ENCODE results near the gene MPG. TPM values are rescaled to one million over a fixed set of nuclear protein-coding genes. Genes with fewer than 3 reads are reported as not detected.
A peak's percentile ranks its signal among the peaks of the same experiment; 100 is the strongest.

The MPG gene
- total and polyA plus RNA-seq, 10 of the 15 experiments (the other 5 are each of a cell fraction or from before 2014, with no cell fraction given) = 0.32 to 193 (median 55.7) TPM

DNA sequence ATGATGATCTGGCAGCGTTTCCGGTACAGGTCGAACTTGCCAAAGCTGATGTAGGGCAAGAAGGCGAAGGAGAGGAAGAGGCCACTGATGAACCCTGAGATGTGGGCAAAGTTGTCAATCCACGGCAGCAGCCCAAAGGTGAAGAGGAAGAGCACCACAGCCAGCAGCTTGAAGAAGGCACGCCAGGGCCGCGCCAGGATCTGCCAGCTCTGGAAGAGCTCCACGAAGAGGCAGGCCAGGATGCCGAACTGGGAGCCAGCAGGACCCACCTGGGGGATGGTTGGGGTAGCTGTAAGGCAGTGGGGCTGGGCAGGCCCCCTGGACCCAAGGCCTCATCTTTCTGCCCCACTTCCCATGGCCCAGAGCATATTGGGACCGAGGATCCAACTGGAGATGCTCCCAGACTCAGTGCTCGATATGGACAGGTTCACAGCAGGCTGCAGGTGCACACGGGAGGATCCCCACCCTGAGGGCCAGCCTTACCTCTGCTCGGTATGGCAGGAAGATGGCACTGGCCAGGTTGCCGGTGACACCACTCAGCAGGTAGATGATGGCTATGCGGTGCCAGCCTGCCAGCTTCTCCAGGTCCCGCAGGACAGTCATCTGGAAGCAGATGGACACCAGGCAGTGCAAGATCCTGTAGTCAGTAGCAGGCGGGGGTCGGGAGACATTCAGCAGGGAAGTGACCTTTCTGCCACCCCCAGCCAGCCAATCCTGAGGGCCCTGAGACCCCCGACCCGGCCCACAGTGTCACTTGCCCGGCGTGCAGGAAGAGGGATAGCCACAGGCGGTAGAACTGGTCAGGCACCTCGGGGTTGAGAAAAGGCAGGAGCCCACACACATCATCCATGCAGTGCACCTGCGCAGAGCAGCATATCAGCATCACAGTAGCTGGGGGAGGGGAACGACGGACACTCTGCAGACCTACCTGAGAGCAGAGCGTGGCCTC is 19.3 kb upstream of the MPG start (continued):
- no peak for TF ChIP-seq ZNF24 (IDR thresholded peaks at IDR 0.05)

- H4K20me1 ChIP-seq (ENCODE audit: control insufficient read depth, insufficient read depth) = no peaks in the 10 kb centered on the region
- ChIA-PET POLR2A (interaction anchor here (1.2 kb wide), 1 partner anchor 13 kb away, joined by 3 read pairs; the partner anchor contains the start of gene RHBDF1), SMC1A (ENCODE audit: uncharacterized antibody, unreplicated experiment) (no interaction called here), RAD21 (ENCODE audit: unreplicated experiment) (no interaction called here), CTCF (interaction anchor here (2.0 to 4.0 kb wide), 2 partner anchors 37 kb away, joined by 12 to 16 read pairs; no protein-coding TSS in a partner anchor)
- H3K4me1 ChIP-seq (ENCODE audit: control insufficient read depth, insufficient read depth, low read length) = no peaks in the 10 kb centered on the region
- H3K27ac ChIP-seq (ENCODE audit: control insufficient read depth, insufficient read depth) = no peak overlapping the region
- TF ChIP-seq POLR2A (IDR thresholded peaks at IDR 0.05; ENCODE audit: low read depth, low read length) (0 out of 2 replicates have a peak, but pooled peaks have one; percentile 12), PAX8 (IDR thresholded peaks at IDR 0.05) (no peak), SPI1 (IDR thresholded peaks at IDR 0.05; ENCODE audit: borderline replicate concordance, insufficient read depth, low read depth, low read length) (no peak), MXI1 (IDR thresholded peaks at IDR 0.05; ENCODE audit: low read depth, low read length) (no peak), LARP7 (IDR thresholded peaks at IDR 0.05) (no peak)
- TF ChIP-seq, protein P1, sequence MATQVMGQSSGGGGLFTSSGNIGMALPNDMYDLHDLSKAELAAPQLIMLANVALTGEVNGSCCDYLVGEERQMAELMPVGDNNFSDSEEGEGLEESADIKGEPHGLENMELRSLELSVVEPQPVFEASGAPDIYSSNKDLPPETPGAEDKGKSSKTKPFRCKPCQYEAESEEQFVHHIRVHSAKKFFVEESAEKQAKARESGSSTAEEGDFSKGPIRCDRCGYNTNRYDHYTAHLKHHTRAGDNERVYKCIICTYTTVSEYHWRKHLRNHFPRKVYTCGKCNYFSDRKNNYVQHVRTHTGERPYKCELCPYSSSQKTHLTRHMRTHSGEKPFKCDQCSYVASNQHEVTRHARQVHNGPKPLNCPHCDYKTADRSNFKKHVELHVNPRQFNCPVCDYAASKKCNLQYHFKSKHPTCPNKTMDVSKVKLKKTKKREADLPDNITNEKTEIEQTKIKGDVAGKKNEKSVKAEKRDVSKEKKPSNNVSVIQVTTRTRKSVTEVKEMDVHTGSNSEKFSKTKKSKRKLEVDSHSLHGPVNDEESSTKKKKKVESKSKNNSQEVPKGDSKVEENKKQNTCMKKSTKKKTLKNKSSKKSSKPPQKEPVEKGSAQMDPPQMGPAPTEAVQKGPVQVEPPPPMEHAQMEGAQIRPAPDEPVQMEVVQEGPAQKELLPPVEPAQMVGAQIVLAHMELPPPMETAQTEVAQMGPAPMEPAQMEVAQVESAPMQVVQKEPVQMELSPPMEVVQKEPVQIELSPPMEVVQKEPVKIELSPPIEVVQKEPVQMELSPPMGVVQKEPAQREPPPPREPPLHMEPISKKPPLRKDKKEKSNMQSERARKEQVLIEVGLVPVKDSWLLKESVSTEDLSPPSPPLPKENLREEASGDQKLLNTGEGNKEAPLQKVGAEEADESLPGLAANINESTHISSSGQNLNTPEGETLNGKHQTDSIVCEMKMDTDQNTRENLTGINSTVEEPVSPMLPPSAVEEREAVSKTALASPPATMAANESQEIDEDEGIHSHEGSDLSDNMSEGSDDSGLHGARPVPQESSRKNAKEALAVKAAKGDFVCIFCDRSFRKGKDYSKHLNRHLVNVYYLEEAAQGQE (IDR thresholded peaks at IDR 0.05; ENCODE audit: low read depth, low read length) = no peak
- no peak overlapping the region for H3K9ac ChIP-seq (ENCODE audit: control insufficient read depth, insufficient read depth, low read length)
- DNase-seq (ENCODE audit: low read depth, low spot score) (no peak), ATAC-seq (no peak), FAIRE-seq (no peak)
- WGBS (ENCODE audit: insufficient coverage, insufficient replicate concordance, low lambda C conversion rate, missing lambda C conversion rate) = 82% methylated on average over 14 of the region's 14 CpGs
- no TSS peak for BruUV-seq (replicated peaks)
- peaks cover 5% of the 10 kb centered on the region for H3K79me2 ChIP-seq (ENCODE audit: control insufficient read depth, insufficient read depth, low read length)
- H3K4me3 ChIP-seq = no peak overlapping the region
- peaks cover 6% of the 10 kb centered on the region in 2 experiments for H3K36me3 ChIP-seq (ENCODE audit: control insufficient read depth in 2 of 2, insufficient read depth in 2 of 2, low read length in 1 of 2)
- H3K27me3 ChIP-seq (replicated peaks in 1 of 2; ENCODE audit: control insufficient read depth in 2 of 2, insufficient read depth in 2 of 2, low read length in 1 of 2) = no peaks in the 10 kb centered on the region
- no peak overlapping the region for H3K4me2 ChIP-seq (ENCODE audit: control insufficient read depth, insufficient read depth)
- intact Hi-C loops (cut with micrococcal nuclease; ENCODE audit: unreplicated experiment) = no loop called here
- H3K9me3 ChIP-seq (replicated peaks; ENCODE audit: control insufficient read depth, insufficient read depth, low read length) = no peaks in the 10 kb centered on the region
- in situ Hi-C loops (cut with MboI) = no loop called here
- H2AFZ ChIP-seq (ENCODE audit: control insufficient read depth, low read depth, low read length) = no peak overlapping the region
These were observed 18.5 kb upstream of the MPG start for GRCh38 chr16:59440-60059.

All from GM12878 (cell line).